H1 (cell line): ENCODE results near the gene SENP2. TPM values are rescaled to one million over a fixed set of nuclear protein-coding genes. Genes with fewer than 3 reads are reported as not detected.

ENCODE experiments used
- CTCF ChIA-PET: fragments of 300-600 bp; sonication (Branson Sonifier 250); formaldehyde crosslinking; loops from one replicate; lab custom pipeline; 2021; ENCODE audit not compliant: partially characterized antibody; lab: Charles Lee
- POLR2A ChIA-PET: fragments of 300-600 bp; sonication (Branson Sonifier 250); formaldehyde crosslinking; loops from one replicate; lab custom pipeline; 2021; ENCODE audit warnings: inconsistent platforms; ENCODE audit not compliant: partially characterized antibody; lab: Charles Lee
- DNase-seq, 2 experiments: peaks; one replicate each; pipeline versions ENCODE4 v3.0.0 to v3.0.0-alpha.2; 2010 to 2022; ENCODE audit warnings: low spot score in 2 of 2, low read depth in 1 of 2, mixed read lengths in 1 of 2
- FAIRE-seq: peaks from 2 replicates; lab custom pipeline; 2011; peaks lifted over from hg19 to GRCh38; lab: Jason Lieb, UNC
- H2AFZ ChIP-seq: 2 replicates; pipeline ENCODE4 v1.8.1; 2012; ENCODE audit warnings: low read length, inconsistent platforms
- H2AK5ac ChIP-seq: 2 replicates; pipeline ENCODE4 v1.6.1; 2013; ENCODE audit warnings: low read depth, low read length
- H2BK120ac ChIP-seq: replicated peaks from 2 replicates; pipeline ENCODE3; 2013; ENCODE audit warnings: low read depth, low read length, inconsistent platforms
- H2BK12ac ChIP-seq: 2 replicates; pipeline ENCODE4 v1.6.1; 2013; ENCODE audit warnings: low read depth, low read length
- H2BK15ac ChIP-seq: 2 replicates; pipeline ENCODE4 v1.6.1; 2013; ENCODE audit warnings: low read length
- H2BK20ac ChIP-seq: 2 replicates; pipeline ENCODE4 v1.6.1; 2013; ENCODE audit warnings: low read length
- H2BK5ac ChIP-seq: 2 replicates; pipeline ENCODE4 v1.6.1; 2013; ENCODE audit warnings: low read depth, low read length
- H3K14ac ChIP-seq: 2 replicates; pipeline ENCODE4 v1.6.1; 2013; ENCODE audit warnings: inconsistent platforms; ENCODE audit not compliant: insufficient read length
- H3K18ac ChIP-seq: 2 replicates; pipeline ENCODE4 v1.6.1; 2013; ENCODE audit warnings: low read length; ENCODE audit errors: extremely low read depth
- H3K23ac ChIP-seq: 2 replicates; pipeline ENCODE4 v1.6.1; 2013; ENCODE audit warnings: inconsistent platforms; ENCODE audit not compliant: insufficient read length
- H3K23me2 ChIP-seq: 2 replicates; pipeline ENCODE4 v1.6.1; 2013; ENCODE audit warnings: low read depth, low read length
- H3K27ac ChIP-seq: 2 replicates; pipeline ENCODE4 v1.6.1; 2011; ENCODE audit warnings: low read depth, low read length, inconsistent platforms
- H3K27me3 ChIP-seq, 4 experiments: replicated peaks in 1 of 4; 1 replicate in 1 of 4; 2 replicates in 3 of 4; pipeline versions ENCODE4 v1.6.1 to v1.8.1; 2011 to 2013; ENCODE audit warnings: low read length in 3 of 4, mild to moderate bottlenecking in 3 of 4, inconsistent platforms in 2 of 4, mixed read lengths in 2 of 4, moderate library complexity in 1 of 4; ENCODE audit not compliant: control insufficient read depth in 3 of 4, insufficient read depth in 3 of 4; ENCODE audit errors: extremely low read depth in 1 of 4
- H3K36me3 ChIP-seq, 4 experiments: 2 replicates each; pipeline versions ENCODE4 v1.6.1 to v1.8.1; 2011 to 2013; ENCODE audit warnings: mild to moderate bottlenecking in 4 of 4, low read length in 3 of 4, moderate library complexity in 2 of 4, control low read depth in 1 of 4, inconsistent platforms in 1 of 4; ENCODE audit not compliant: insufficient read depth in 4 of 4, control insufficient read depth in 2 of 4
- H3K4ac ChIP-seq: replicated peaks from 2 replicates; pipeline ENCODE3; 2013; ENCODE audit warnings: low read length, low read depth, mixed read lengths, inconsistent platforms; ENCODE audit not compliant: insufficient read length
- H3K4me1 ChIP-seq, 4 experiments: replicated peaks in 1 of 4; 1 replicate in 1 of 4; 2 replicates in 3 of 4; pipeline versions ENCODE4 v1.6.1 to v1.8.1; 2011 to 2013; ENCODE audit warnings: low read length in 3 of 4, inconsistent platforms in 2 of 4, mixed read lengths in 1 of 4; ENCODE audit not compliant: insufficient read depth in 4 of 4, control insufficient read depth in 3 of 4
- H3K4me2 ChIP-seq, 2 experiments: 2 replicates each; pipeline versions ENCODE4 v1.6.1 to v1.8.1; 2011 to 2013; ENCODE audit warnings: low read depth in 2 of 2, low read length in 2 of 2, control low read depth in 1 of 2, inconsistent platforms in 1 of 2, mild to moderate bottlenecking in 1 of 2; ENCODE audit not compliant: insufficient read depth in 1 of 2
- H3K4me3 ChIP-seq, 4 experiments: fragments of 200-600, 300-600 bp in 1 of 4; sonication (generic), shearing (Covaris generic), sonication (Bioruptor Twin) in 1 of 4; 2 replicates each; pipeline versions ENCODE4 v1.5.1 to v1.8.1; 2011 to 2016; ENCODE audit warnings: low read length in 4 of 4, low read depth in 3 of 4, control low read depth in 2 of 4, inconsistent platforms in 2 of 4, mild to moderate bottlenecking in 2 of 4, mixed read lengths in 1 of 4, moderate library complexity in 1 of 4; ENCODE audit not compliant: insufficient read depth in 2 of 4; ENCODE audit errors: extremely low read depth in 1 of 4
- H3K56ac ChIP-seq: replicated peaks from 2 replicates; pipeline ENCODE3; 2013; ENCODE audit warnings: low read depth, mild to moderate bottlenecking, mixed read lengths, low read length, inconsistent platforms; ENCODE audit not compliant: insufficient read length
- H3K79me1 ChIP-seq: 2 replicates; pipeline ENCODE4 v1.6.1; 2013; ENCODE audit warnings: low read depth, low read length, control low read depth
- H3K79me2 ChIP-seq, 2 experiments: 2 replicates each; pipeline versions ENCODE4 v1.6.1 to v1.8.1; 2012 to 2013; ENCODE audit warnings: low read length in 2 of 2, mild to moderate bottlenecking in 2 of 2, inconsistent platforms in 1 of 2; ENCODE audit not compliant: insufficient read depth in 2 of 2, control insufficient read depth in 1 of 2
- H3K9ac ChIP-seq, 4 experiments: replicated peaks in 1 of 4; 1 replicate in 1 of 4; 2 replicates in 3 of 4; pipeline versions ENCODE4 v1.6.1 to v1.8.1; 2011 to 2013; ENCODE audit warnings: low read depth in 3 of 4, low read length in 3 of 4, control low read depth in 2 of 4, mild to moderate bottlenecking in 2 of 4, moderate library complexity in 2 of 4, inconsistent platforms in 1 of 4; ENCODE audit errors: extremely low read depth in 1 of 4
- H3K9me3 ChIP-seq, 2 experiments: 2 replicates each; pipeline versions ENCODE4 v1.6.1 to v1.8.1; 2012 to 2013; ENCODE audit warnings: mild to moderate bottlenecking in 2 of 2, moderate library complexity in 2 of 2, control low read depth in 1 of 2, inconsistent platforms in 1 of 2, low read depth in 1 of 2, low read length in 1 of 2, mixed read lengths in 1 of 2; ENCODE audit not compliant: insufficient read depth in 2 of 2
- H4K20me1 ChIP-seq, 2 experiments: replicated peaks in 1 of 2; 2 replicates each; pipeline versions ENCODE3 to v1.8.1; 2011 to 2013; ENCODE audit warnings: inconsistent platforms in 2 of 2, low read length in 2 of 2, mild to moderate bottlenecking in 1 of 2; ENCODE audit not compliant: insufficient read depth in 2 of 2, control insufficient read depth in 1 of 2
- H4K5ac ChIP-seq: 2 replicates; pipeline ENCODE4 v1.6.1; 2013; ENCODE audit warnings: low read length, low read depth, mixed read lengths, inconsistent platforms; ENCODE audit not compliant: insufficient read length
- H4K8ac ChIP-seq: 2 replicates; pipeline ENCODE4 v1.8.0; 2013; ENCODE audit warnings: mild to moderate bottlenecking, moderate library complexity, low read length, inconsistent platforms; ENCODE audit not compliant: insufficient read depth; ENCODE audit errors: extremely low read depth
- H4K91ac ChIP-seq: replicated peaks from 2 replicates; pipeline ENCODE3; 2013; ENCODE audit warnings: low read length, mixed read lengths, inconsistent platforms; ENCODE audit not compliant: insufficient read length
- CBX8 ChIP-seq: fragments of 300-800, 300-1000 bp; sonication (generic); IDR thresholded peaks from 2 replicates; pipeline ENCODE4 v1.7.1; 2016; ENCODE audit warnings: low read depth, low read length, borderline replicate concordance
- E2F6 ChIP-seq: IDR thresholded peaks from 2 replicates; pipeline ENCODE4 v1.6.1; 2012; ENCODE audit warnings: inconsistent platforms
- NRF1 ChIP-seq: IDR thresholded peaks from 2 replicates; pipeline ENCODE4 v1.6.1; 2011; ENCODE audit warnings: mild to moderate bottlenecking, low read depth, low read length, improper control_type of control experiment
- RNF2 ChIP-seq: fragments of 200-900, 300-1000 bp; sonication (generic); IDR thresholded peaks from 2 replicates; pipeline ENCODE4 v1.7.1; 2016; ENCODE audit warnings: borderline replicate concordance, low read depth, mild to moderate bottlenecking, antibody characterized with exemption, low read length; ENCODE audit not compliant: poor library complexity, severe bottlenecking; ENCODE audit errors: missing control alignments
- SRF ChIP-seq: IDR thresholded peaks from 2 replicates; pipeline ENCODE4 v1.6.1; 2011; ENCODE audit warnings: mild to moderate bottlenecking, low read depth, low read length, moderate library complexity
- WGBS, 2 experiments: shearing (Covaris generic) in 1 of 2; methylation state at CpG; one replicate each; pipeline versions ENCODE4 v1.1.6 to v1.1.7; 2013 to 2015; ENCODE audit warnings: low lambda C conversion rate in 2 of 2, mixed read lengths in 2 of 2, inconsistent platforms in 1 of 2, low coverage in 1 of 2, missing lambda C conversion rate in 1 of 2; ENCODE audit not compliant: insufficient replicate concordance in 2 of 2, insufficient coverage in 1 of 2, insufficient read length in 1 of 2; ENCODE audit errors: extremely low coverage in 1 of 2, missing lambda C conversion rate in 1 of 2; 5-methylcytosine and 5-hydroxymethylcytosine counted together
- polyA plus RNA-seq, 7 experiments: library from polyadenylated mRNA; depleted of rRNA in 3 of 7; stranded (reverse) in 5 of 7; unstranded in 2 of 7; fragments of >200 nt in 5 of 7; fragments of 200-250 nt in 2 of 7; gene quantifications; 1 replicate in 5 of 7; 2 replicates in 1 of 7; 4 replicates in 1 of 7; pipeline versions ENCODE4 v1.2.1 to v1.2.3, GENCODE V29; 2011 to 2013; ENCODE audit warnings: missing spikeins in 2 of 7, mixed read lengths in 2 of 7
- total RNA-seq: library from RNA; stranded (reverse); fragmentation: NEBNext Ultra II Directional; extraction: Animal tissue kit (Norgen Biotek cat#: 25700); gene quantifications from 2 replicates; pipeline ENCODE4 v1.2.1, GENCODE V29; 2021

The SENP2 gene
- total and polyA plus RNA-seq, 2 of the 8 experiments (the other 6 are each of a cell fraction or from before 2014, with no cell fraction given): 25.2 to 69.3 TPM

GRCh38 chr3:185678027-185678426, 91.9 kb downstream of the SENP2 start:
- Histone ChIP-seq H2BK15ac (no peak overlapping the region), H3K9ac (no peak overlapping the region), H3K27me3 (no peaks in the 10 kb centered on the region), H3K27ac (no peak overlapping the region), H3K56ac (no peak overlapping the region), H2AFZ (no peak overlapping the region)
- 86% methylated on average over 1 of the region's 1 CpG; no CpG with 5 or more reads in 1 of the 2 experiments for WGBS, 2 experiments
- DNase-seq: no peak
- TF ChIP-seq CBX8 (no peak), RNF2 (no peak), SRF (no peak), NRF1 (no peak), E2F6 (no peak)
- TF ChIP-seq, all 59 proteins: peak for 0
- no peaks in the 10 kb centered on the region for H3K23me2 ChIP-seq
- no peak overlapping the region for H3K4me3 ChIP-seq
- no peak overlapping the region for H2BK20ac ChIP-seq
- no peak overlapping the region for H2BK5ac ChIP-seq
- no peak overlapping the region for H4K5ac ChIP-seq
- H3K4me1 ChIP-seq: no peaks in the 10 kb centered on the region
- no peak overlapping the region for H3K4me2 ChIP-seq
- H3K9me3 ChIP-seq: no peaks in the 10 kb centered on the region
- H2BK12ac ChIP-seq: no peak overlapping the region
- no peak overlapping the region for H3K18ac ChIP-seq
- H3K79me1 ChIP-seq: no peaks in the 10 kb centered on the region
- H3K36me3 ChIP-seq: peaks cover 2 to 33% (median 28%) of the 10 kb centered on the region in 4 experiments; a peak in 7 of 8 replicates
- FAIRE-seq: no peak
- no peak overlapping the region for H3K14ac ChIP-seq
- ChIA-PET CTCF (interaction anchor here (0.6 to 4.0 kb wide), 26 partner anchors 9 to 1124 kb away, joined by 3 to 40 read pairs (median 5); no protein-coding TSS in a partner anchor), POLR2A (interaction anchor here (0.7 to 1.4 kb wide), 4 partner anchors 11 to 234 kb away, joined by 3 to 4 read pairs (median 3); no protein-coding TSS in a partner anchor)
- no peak overlapping the region for H2AK5ac ChIP-seq
- no peak overlapping the region for H4K91ac ChIP-seq
- no peak overlapping the region for H3K4ac ChIP-seq
- H2BK120ac ChIP-seq: no peak overlapping the region
- peaks cover 0 to 1% of the 10 kb centered on the region in 2 experiments for H4K20me1 ChIP-seq
- no peak overlapping the region for H3K23ac ChIP-seq
- no peak overlapping the region for H4K8ac ChIP-seq
- peaks cover 0 to 8% of the 10 kb centered on the region in 2 experiments; a peak in 1 of 4 replicates for H3K79me2 ChIP-seq
